NCI-H2196 treated with DMSO at 0.1 percent for 48 hours (cell line): ENCODE measurements around the gene ENGASE.

Source experiments
- DNase-seq: peaks from one replicate; lab custom pipeline; 2025; ENCODE audit not compliant: unreplicated experiment; lab: John Stamatoyannopoulos, UW

ENGASE gene

DNA sequence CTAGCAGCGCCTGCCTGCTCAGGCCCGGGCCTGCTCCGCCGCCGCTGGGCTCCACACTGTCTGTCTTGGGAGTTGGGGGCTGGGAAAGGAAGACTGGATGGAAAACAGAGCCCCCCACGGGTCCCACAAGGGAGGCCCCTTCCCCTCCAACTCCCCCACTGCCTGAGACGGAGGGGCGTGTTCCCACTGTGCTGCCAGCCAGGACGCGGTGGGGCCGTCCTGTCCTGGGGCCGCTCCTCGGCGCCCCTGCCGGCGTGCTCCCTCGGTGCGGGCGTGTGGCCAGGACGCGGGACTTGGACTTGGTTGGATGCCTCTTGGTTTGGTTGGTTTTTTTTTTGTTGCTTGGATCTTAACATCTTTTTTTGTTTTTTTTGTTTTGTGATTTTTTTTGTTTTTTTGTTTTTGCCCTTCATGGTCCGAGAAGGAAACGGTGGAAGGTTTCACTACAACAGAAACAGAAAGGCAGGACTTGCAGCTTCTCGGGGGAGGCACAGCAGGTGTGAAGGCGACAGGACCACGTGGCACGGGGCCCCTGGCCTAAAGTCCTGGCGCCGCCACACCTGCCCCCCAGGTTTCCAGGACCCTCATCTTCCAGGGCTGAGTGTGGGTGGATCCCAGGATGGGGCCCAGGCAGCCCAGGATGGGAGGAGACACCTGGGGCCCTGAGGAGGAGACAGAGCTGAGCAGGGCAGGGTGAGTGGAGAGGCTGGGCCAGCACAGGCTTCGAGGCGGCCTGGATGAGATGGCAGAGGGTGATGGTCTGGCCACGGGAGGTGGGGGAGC, 16.0 kb downstream of the ENGASE start:
- DNase-seq, result no peak

DNA sequence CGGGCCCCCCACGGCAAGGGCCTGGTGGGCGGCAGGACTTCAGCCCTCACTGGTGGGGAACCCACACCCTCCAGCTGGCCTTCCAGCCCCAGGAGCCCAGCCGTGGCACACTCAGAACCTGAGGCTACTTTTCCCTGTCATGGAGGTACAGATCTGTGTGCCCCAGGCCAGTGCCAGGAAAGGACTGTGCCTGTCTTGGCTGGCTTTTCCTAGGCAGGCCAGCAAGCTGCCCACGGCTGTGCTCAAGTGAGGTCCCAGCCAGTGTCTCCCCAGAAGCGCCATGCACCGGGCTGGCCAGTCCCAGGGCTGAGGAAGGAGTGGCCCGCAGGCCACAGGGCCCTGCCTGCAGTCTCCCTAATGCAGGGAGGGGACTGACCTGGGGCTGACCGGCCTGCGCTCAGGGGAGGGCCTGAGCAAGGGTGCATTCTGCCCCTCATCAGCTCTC, 16.6 kb downstream of the ENGASE start:
- DNase-seq, result no peak

DNA sequence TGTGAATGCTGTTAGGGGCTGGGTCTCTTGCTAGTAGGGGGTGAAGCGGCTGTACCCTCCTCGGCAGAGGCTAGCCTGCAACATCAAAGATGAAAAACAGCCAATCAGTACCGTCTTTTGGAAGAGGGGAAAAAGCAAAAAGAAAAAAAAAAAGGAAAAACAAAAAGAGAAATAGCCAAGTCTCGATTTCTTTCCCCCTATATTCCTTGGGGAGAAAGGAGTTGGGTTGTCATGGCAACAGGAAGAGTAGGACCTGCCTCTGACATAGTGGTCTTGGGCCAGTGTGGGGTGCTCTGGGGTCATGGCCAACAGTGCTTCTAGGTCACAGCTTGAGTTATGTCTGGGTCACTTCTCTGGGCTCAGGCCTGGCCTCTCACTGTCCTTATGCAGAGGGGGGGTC, 17.9 kb downstream of the ENGASE start:
- no peak for DNase-seq

DNA sequence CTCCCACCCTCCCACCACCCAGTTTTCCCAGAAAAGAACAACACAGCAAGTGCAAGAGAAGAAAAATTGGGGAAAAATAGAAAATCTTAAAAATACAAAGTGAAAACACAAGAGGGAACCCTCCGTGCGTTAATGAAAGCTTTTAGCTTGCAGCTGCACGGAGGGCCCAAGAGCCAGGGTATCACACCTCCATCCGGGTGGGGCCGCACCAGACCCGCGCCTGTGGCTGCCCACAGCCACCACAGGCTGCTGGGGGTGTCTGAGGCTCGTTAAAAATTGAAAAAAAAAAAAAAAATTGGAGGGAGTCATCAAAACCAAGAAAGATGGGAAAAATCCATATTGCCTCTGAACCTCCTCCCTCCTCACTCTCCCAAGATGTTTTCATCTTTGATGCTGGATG, 18.6 kb downstream of the ENGASE start:
- DNase-seq, result no peak

DNA sequence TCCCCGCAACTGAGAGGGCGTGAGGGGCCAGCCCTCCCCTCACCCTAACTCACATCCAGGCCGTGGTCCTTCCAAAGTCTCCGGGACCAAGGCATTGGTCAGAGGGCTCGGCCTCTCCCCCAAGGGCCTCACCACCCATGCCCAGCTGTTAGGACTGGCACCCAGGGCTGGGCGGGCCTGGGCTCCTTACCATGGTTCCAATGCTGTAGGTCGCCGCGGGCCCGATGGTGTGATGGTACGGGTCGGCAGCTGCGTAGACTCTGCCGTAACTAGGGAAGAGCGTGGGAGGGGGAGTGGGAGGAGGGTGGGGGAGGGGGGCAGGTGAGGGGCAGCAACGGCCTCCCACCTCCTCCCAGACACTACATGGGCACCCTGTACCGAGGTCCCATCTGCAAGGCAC, 19.6 kb downstream of the ENGASE start:
- no peak for DNase-seq

- DNase-seq, result no peak
Measured at GRCh38 chr17:79095345-79096055, 20.9 kb downstream of the ENGASE start.

DNA sequence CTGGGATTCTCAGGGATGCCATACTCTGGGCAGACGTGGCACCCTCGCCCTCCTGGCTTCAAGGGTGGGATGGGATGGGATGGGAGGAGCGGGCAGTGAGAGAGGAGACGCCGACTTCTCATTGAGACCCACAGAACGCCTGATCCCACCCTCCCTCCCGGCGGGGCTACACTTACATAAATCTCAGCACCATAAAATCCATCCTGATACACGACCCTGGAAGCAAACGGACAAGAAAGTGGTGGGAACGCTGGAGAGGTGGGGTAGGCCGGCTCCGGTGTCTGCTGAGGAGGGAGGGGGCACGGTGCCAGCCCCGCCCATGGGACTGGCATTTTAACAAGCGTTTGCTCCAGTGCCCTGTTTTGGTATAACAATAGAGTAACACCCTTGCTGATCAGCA, 21.9 kb downstream of the ENGASE start:
- no peak for DNase-seq

GRCh38 chr17:79097226-79098055, 22.8 kb downstream of the ENGASE start:
- no peak for DNase-seq

- DNase-seq, result no peak
Measured at GRCh38 chr17:79098282-79098867, 23.8 kb downstream of the ENGASE start.

DNA sequence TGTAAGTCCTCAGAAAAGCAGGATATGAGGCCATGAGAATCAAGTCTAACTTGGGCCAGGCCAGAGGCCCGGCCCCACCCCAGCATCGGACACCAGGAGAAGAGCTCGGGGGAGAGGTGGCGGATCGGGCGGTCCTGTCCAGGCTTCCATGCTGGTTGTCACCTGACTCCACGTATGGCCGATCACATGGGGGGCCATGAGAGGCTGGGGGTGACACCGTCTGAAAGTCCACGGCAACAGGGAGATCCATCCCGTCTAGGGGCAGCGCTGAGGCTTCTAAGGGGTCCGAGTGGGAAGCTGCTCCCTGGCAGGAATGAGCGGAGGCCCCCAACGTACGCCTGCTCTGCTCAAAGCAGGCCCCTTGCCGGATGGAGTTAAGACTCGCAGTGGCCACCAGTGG, 25.8 kb downstream of the ENGASE start:
- DNase-seq, result no peak

DNA sequence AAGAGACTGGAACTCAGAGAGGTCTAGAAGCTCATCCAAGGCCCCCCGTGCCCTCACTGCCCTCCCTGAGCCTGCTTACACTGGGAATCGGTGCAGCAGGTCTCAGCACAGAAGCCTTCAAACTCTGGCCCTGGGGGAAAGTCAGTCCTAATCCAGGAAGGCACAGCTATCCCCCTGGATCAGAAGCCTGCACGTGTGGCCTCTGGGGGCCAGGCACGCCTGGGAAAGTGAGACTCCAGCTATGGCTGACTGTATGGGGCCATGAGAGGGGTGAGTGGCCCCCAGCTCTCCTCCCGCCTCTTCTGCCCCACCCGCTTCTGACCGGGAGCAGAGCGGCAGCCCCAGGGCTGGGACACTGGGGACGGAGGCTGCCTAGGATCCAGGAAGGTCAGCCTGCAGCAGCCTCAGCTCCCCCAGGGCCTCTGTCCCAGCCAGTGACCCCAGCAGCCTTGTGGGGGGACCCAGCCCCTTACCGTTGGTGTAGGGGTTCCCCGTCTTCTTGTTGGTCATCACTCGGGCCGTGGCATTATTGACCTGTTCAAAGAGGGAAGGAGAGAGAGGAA, 26.6 kb downstream of the ENGASE start:
- DNase-seq, result no peak

GRCh38 chr17:79102214-79102613, 27.6 kb downstream of the ENGASE start:
- DNase-seq, result no peak

DNA sequence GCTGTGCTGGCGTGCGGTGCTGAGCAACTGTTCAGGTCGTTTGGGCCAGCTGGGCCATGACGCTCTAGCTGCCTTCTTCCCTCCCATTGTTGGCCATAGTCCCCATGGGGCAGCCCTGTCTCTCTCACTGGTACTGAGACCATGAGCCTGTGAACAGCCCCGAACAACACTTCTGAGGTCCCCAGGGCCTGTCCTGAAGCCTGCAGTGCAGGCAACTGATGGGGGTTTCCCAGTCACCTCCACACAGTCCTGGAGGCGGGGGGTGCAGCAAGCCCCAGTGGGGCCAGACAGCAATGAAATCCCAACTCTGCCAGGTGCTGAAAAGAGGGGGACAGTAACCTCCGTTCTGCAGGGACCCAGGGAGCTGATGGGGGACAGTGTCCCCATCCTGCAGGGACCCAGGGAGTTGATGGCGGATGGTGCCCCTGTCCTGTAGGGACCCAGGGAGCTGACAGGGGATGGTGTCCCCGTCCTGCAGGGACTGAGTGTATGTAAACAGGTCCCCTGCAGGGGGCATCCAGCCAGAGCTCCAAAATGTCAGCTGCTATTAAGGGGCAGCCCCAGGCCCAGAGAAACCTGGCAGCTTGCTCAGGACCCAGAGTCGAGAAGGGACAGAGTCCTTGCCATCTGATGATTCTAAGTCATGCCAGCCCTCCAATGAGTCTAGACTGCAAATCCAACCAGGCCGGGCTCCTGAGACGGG, 30.4 kb downstream of the ENGASE start:
- no peak for DNase-seq

- DNase-seq, result no peak
Measured at GRCh38 chr17:79105937-79106336, 31.3 kb downstream of the ENGASE start.

- DNase-seq, result no peak
Measured at GRCh38 chr17:79106958-79107357, 32.3 kb downstream of the ENGASE start.

GRCh38 chr17:79107499-79108231, 33.0 kb downstream of the ENGASE start:
- no peak for DNase-seq

DNA sequence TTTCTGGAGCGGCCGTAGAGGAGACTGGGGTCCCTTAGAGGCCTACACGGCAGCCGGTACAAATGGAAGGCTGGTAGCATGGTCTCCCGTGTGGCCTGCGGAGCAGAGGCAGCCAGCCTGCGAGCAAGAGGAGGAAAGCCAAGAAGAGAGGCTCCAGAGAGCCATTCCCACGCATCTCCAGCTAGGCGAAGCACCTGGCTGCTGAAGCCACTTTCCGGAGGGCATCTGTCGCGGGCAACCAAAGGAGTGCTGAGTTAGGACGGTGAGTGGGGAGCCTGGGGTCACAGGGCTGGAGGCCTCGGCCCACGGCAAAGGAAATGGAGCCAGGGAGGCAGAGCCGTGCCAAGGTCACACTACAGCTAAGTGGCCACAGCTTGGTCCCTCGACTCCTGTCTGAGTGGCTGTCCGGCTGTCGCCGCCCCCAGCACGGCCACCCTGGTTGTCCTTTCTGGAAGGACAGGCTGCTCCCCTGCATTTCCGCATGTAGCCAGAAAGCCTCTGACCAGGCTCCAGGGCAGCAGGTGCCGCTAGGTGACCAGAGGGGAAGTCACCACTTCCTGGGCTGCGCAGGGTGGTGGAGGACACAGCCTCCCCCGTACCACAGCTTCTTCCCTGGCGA, 33.7 kb downstream of the ENGASE start:
- no peak for DNase-seq

- DNase-seq, result no peak
Measured at GRCh38 chr17:79108870-79109269, 34.2 kb downstream of the ENGASE start.

- DNase-seq, result no peak
Measured at GRCh38 chr17:79109584-79109983, 35.0 kb downstream of the ENGASE start.
